ENCODE results near the gene DNMT1. TPM values are rescaled to one million over a fixed set of nuclear protein-coding genes. Genes with fewer than 3 reads are reported as not detected.

DNMT1 gene
- total RNA-seq, 1 donor from 2014 or later = 39.4 TPM

- DNase-seq (ENCODE audit: low read depth, low spot score) = no peak
These were observed 52.8 kb downstream of the DNMT1 start for GRCh38 chr19:10141973-10142372.

GRCh38 chr19:10141479-10141878, 53.3 kb downstream of the DNMT1 start:
- DNase-seq (ENCODE audit: low read depth, low spot score) = no peak

- no peak for DNase-seq (ENCODE audit: low read depth, low spot score)
These were observed 54.8 kb downstream of the DNMT1 start for GRCh38 chr19:10139952-10140351.

- no peak for DNase-seq (ENCODE audit: low read depth, low spot score)
These were observed 55.6 kb downstream of the DNMT1 start for GRCh38 chr19:10138879-10139795.

- DNase-seq (ENCODE audit: low read depth, low spot score) = no peak
These were observed 56.7 kb downstream of the DNMT1 start for GRCh38 chr19:10137751-10138682.

GRCh38 chr19:10136936-10137335, 57.8 kb downstream of the DNMT1 start:
- DNase-seq (ENCODE audit: low read depth, low spot score) = no peak

- no peak for DNase-seq (ENCODE audit: low read depth, low spot score)
These were observed 59.0 kb downstream of the DNMT1 start for GRCh38 chr19:10135551-10136334.

- no peak for DNase-seq (ENCODE audit: low read depth, low spot score)
These were observed 60.7 kb downstream of the DNMT1 start for GRCh38 chr19:10134040-10134439.

- no peak for DNase-seq (ENCODE audit: low read depth, low spot score)
These were observed 61.2 kb downstream of the DNMT1 start for GRCh38 chr19:10133596-10133995.

- no peak for DNase-seq (ENCODE audit: low read depth, low spot score)
These were observed 61.8 kb downstream of the DNMT1 start for GRCh38 chr19:10132905-10133304.

GRCh38 chr19:10126213-10126639, 68.5 kb downstream of the DNMT1 start:
- no peak for DNase-seq (ENCODE audit: low read depth, low spot score)

- no peak for DNase-seq (ENCODE audit: low read depth, low spot score)
These were observed 70.3 kb downstream of the DNMT1 start for GRCh38 chr19:10124429-10124828.

- DNase-seq (ENCODE audit: low read depth, low spot score) = no peak
These were observed 72.7 kb downstream of the DNMT1 start for GRCh38 chr19:10122045-10122444.

GRCh38 chr19:10120538-10121189, 74.1 kb downstream of the DNMT1 start:
- DNase-seq (ENCODE audit: low read depth, low spot score) = peak; percentile 46

- DNase-seq (ENCODE audit: low read depth, low spot score) = no peak
These were observed 75.8 kb downstream of the DNMT1 start for GRCh38 chr19:10118960-10119359.

GRCh38 chr19:10116866-10117616, 77.7 kb downstream of the DNMT1 start:
- DNase-seq (ENCODE audit: low read depth, low spot score) = no peak

- DNase-seq (ENCODE audit: low read depth, low spot score) = no peak
These were observed 78.5 kb downstream of the DNMT1 start for GRCh38 chr19:10116085-10116865.

- DNase-seq (ENCODE audit: low read depth, low spot score) = no peak
These were observed 79.2 kb downstream of the DNMT1 start for GRCh38 chr19:10115392-10116084.
